Stimulated activated CD8-positive, alpha-beta memory T cell treated with anti-CD3 and anti-CD28 coated beads, Interleukin-4, amount 100 ng/mL, for 48 hours (primary cell): ENCODE results near the gene ATP13A3.

Experiments used
- DNase-seq: peaks from one replicate; pipeline ENCODE4 v3.0.0-alpha.2; 2020

ATP13A3 gene

GRCh38 chr3:194367992-194368841, 118.6 kb downstream of the ATP13A3 start:
- DNase-seq, result no peak

DNA sequence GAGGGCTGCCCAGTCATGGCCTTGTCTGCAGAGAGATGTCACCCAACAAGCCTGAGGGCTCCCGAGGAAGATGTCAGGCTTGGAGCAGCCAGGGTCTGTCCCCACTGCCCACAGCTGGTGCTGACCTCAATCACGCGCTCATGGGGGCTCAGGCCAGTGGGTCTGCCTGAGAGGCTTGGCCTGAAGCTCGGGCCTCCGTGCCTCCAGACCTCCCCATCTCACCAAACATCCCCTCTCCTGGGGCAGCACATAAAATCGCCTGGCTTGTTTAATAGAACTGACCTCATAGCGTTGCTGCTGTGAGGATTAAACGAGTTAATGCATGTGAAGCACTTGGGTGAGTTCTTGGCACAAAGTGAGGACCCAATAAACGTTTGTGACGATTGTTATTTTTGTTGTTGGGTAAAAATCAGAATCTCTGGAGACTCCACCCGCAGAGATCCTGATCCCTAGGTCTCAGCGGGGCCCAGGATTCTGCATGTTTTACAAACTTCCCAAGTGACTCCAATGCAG, 120.8 kb downstream of the ATP13A3 start:
- no peak for DNase-seq

DNA sequence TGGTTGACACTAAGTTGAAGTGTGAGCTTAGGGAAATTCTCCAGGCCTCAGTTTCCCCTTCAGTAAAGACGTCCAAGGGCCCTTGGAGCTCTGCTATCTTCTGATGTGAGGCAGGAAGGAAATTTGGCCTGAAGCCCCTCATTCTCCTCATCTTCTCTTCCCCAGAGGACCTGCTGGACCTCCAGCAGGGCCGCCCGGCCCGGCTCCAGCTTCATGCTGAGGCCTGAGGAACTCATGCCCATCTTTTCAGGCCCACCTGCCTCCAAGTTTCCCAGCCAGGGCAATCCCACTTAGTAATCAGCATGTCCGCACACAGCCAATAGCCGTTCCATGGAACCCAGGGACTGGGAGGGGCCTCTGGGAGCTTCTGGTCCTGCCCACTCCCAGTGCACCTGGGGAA, 121.3 kb downstream of the ATP13A3 start:
- no peak for DNase-seq

DNA sequence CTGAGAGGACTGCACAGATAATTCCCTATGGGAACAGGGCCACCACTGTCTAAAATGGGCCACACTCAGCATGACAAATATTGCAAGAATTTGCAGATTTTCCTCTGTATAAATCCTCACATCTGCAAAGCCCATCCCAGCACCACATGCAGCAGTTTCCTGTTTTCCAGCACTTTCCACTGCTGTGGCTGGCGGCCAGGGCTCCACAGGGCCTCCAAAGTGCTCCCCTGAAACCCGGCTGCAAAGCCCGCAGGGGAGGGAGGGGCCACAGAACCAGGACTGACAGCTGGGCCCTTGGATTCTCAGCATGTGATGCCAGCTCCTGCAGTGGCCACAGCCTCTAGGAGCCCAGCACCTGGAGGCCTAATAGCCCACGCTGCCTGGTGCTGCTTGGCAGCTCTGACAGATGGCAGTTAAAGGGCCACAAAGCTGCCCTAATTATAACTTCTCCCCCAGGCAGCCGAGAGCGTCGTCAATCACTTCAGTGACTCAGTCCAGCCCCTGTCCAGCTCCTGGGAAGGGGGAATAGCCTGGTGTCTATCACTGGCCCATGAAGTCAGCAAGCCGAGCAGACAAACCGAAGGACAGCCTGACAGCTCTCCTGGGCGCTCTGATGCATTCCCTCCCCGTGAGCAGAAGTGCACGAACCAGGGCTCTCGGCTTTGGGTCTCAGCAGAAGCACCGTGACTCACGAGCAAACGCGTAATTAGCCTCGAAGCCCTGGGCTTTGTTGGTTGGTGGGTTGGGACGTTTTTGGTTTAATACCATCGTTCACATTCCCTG, 122.0 kb downstream of the ATP13A3 start:
- DNase-seq, result no peak

- DNase-seq, result no peak
Observed at GRCh38 chr3:194364314-194364651, 122.5 kb downstream of the ATP13A3 start.

DNA sequence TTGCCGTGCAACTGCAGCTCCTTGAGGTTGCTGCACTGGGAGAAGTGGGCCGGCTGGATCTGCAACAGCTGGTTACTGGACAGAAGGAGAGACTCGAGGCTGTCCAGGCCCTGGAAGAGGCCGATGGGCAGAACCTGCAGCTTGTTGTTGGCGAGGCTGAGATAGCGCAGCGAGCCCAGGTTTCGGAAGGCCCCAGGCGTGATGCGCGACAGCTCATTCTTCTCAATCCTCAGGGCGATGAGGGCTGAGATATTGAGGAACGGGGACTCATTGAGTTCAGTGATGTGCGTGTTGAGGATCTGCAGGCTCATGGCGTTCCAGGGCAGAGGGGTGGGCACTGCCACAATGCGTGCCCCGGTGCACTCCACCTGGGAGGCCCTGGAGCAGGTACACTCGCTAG, 126.2 kb downstream of the ATP13A3 start:
- DNase-seq, result no peak

DNA sequence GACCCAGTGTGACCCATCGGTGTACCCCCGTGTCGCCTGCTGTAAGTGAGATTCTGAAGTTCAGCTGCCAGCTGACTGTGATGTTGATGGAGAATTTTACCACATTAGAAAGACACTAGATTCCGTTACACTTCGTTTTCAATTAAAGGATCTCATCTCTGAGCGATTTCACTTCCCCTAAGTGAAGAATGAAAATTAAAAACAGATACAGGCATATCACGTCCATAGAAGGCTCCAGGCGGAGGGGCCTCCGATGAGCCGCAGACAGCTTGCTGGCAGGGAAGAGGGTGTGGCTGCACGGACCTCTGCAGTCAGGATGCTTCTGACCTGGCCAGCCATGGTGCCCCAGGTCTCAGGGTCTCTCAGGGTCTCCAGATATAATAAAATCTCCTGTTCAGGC, 129.1 kb downstream of the ATP13A3 start:
- DNase-seq, result no peak

DNA sequence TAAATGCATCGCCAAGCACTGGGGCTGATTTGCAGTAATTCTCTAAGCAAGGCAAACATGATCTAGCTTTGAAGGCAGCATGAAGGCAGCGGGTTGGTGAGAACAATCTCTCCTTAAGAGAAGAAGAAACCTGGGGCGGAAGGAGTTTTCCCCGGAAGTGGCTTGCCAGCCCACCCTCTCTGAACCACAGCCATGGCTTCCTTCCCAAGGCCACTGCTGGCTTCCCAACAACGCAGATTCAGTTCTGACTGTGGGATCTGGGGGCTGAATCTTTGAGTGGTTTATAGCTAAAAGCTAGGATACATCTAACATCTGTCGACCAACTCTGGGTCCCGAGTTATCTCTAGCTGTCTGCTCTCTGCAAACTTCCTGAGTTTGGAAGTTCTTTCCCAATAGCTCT, 131.4 kb downstream of the ATP13A3 start:
- DNase-seq, result no peak

DNA sequence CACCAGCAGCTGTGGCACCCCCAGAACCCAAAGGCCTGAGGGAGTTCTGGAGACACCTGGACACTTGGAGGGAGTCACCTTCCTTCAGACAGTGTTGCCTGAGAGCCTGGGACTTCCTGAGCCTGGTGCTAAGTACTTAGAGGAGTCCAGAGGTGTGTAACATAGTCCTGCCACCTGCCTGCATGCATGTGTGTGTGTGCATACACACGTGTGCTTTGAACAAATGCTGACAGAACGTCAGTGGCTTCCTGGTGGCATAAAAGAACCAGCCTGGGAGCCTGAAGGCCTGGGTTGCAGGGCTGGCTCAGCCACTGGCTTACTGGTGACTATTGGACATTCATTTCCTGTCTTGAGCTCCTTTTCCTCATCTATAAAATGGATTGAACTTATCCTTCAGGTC, 132.5 kb downstream of the ATP13A3 start:
- DNase-seq, result no peak
